Measurements from ENCODE around the gene NDUFA13. TPM values are rescaled to one million over a fixed set of nuclear protein-coding genes. Genes with fewer than 3 reads are reported as not detected.

Gene NDUFA13
- total RNA-seq, 1 experiment from 2014 or later, result 489 TPM

- Histone ChIP-seq H2BK12ac (ENCODE audit: insufficient read length, low read depth, low read length) (no peak overlapping the region), H2BK5ac (ENCODE audit: insufficient read length, low read length) (no peak overlapping the region), H4K5ac (ENCODE audit: insufficient read length, low read depth, low read length) (no peak overlapping the region), H3T11ph (ENCODE audit: low read length) (no peak overlapping the region), H3K27me3 (ENCODE audit: insufficient read depth, low read length) (peaks cover 2% of the 10 kb centered on the region; the same call in 1 of the 2 replicates), H3K27ac (ENCODE audit: insufficient read length, low read depth, low read length) (no peak overlapping the region), H3K23me2 (ENCODE audit: insufficient read length, low read depth, low read length, poor library complexity, severe bottlenecking) (peaks cover 6% of the 10 kb centered on the region), H2BK20ac (ENCODE audit: low read depth, low read length, poor library complexity, severe bottlenecking) (no peak overlapping the region), H2AFZ (ENCODE audit: low read length) (no peak overlapping the region), H2BK120ac (ENCODE audit: low read depth, low read length, poor library complexity, severe bottlenecking) (no peak overlapping the region), H4K91ac (ENCODE audit: insufficient read length, low read depth, low read length) (no peak overlapping the region), H3K79me1 (ENCODE audit: insufficient read depth, low read depth, low read length, poor library complexity, severe bottlenecking) (no peaks in the 10 kb centered on the region), H3K4me1 (ENCODE audit: insufficient read depth, low read length) (no peaks in the 10 kb centered on the region), H3K14ac (ENCODE audit: insufficient read depth, low read length) (no peak overlapping the region), H3K4me2 (ENCODE audit: insufficient read depth, insufficient read length, low read length) (no peak overlapping the region), H3K23ac (ENCODE audit: insufficient read length, low read depth, low read length) (no peak overlapping the region), H3K18ac (ENCODE audit: insufficient read length, low read depth, low read length) (no peak overlapping the region), H3K4ac (ENCODE audit: low read depth, low read length) (no peak overlapping the region), H4K20me1 (ENCODE audit: control insufficient read depth, insufficient read depth, insufficient read length) (no peaks in the 10 kb centered on the region), H4K8ac (replicated peaks; ENCODE audit: insufficient read length, low read depth, low read length) (no peak overlapping the region), H2BK15ac (ENCODE audit: low read depth, low read length) (no peak overlapping the region), H2AK5ac (ENCODE audit: insufficient read length, low read length) (no peak overlapping the region), H3K9me3 (ENCODE audit: control insufficient read depth, low read depth, low read length) (no peaks in the 10 kb centered on the region), H3K9ac (ENCODE audit: extremely low read depth, insufficient read length, low read length) (no peak overlapping the region), H3K79me2 (ENCODE audit: insufficient read depth, low read length) (no peaks in the 10 kb centered on the region), H3K56ac (ENCODE audit: insufficient read length, low read depth, low read length) (no peak overlapping the region)
- no peak overlapping the region for H3K27ac Mint-ChIP-seq
- H3K4me3 Mint-ChIP-seq, result no peak overlapping the region
- no peak for DNase-seq
- no peaks in the 10 kb centered on the region for H3K9me3 Mint-ChIP-seq
- WGBS (ENCODE audit: extremely low coverage, insufficient read length, low lambda C conversion rate), result no CpG with 5 or more reads among the region's 19 CpGs
- peaks cover 5 to 13% of the 10 kb centered on the region in 2 experiments for H3K4me1 Mint-ChIP-seq
- H3K36me3 Mint-ChIP-seq (ENCODE audit: insufficient read depth in 1 of 3, low read depth in 3 of 3), result peaks cover 2 to 4% (median 2%) of the 10 kb centered on the region in 3 experiments; a peak in 4 of 7 replicates
- no peak for TF ChIP-seq CTCF (conservative IDR thresholded peaks at IDR 0.05)
- peaks cover 18% of the 10 kb centered on the region for H3K27me3 Mint-ChIP-seq (ENCODE audit: low read depth)
Measured at GRCh38 chr19:19543640-19544039, 27.6 kb downstream of the NDUFA13 start.

Data from H9 (cell line).